NB4 (cell line): ENCODE measurements around the gene KCNJ5.

Experiments used
- CTCF ChIP-seq: IDR thresholded peaks from one replicate; pipeline ENCODE4 v1.5.1; 2012; ENCODE audit warnings: low read depth, low read length
- MAX ChIP-seq: IDR thresholded peaks from 2 replicates; pipeline ENCODE4 v1.6.1; 2011; ENCODE audit warnings: low read depth, low read length
- MYC ChIP-seq: IDR thresholded peaks from 2 replicates; pipeline ENCODE4 v1.6.1; 2011; ENCODE audit warnings: low read depth, low read length
- POLR2A ChIP-seq: IDR thresholded peaks from 2 replicates; pipeline ENCODE4 v1.6.1; 2011; ENCODE audit warnings: mild to moderate bottlenecking; ENCODE audit not compliant: insufficient read length; ENCODE audit errors: extremely low read depth

- TF ChIP-seq POLR2A: no peak
- no peak for TF ChIP-seq CTCF
- no peak for TF ChIP-seq MYC
- TF ChIP-seq MAX: no peak
These were observed 48.4 kb downstream of the KCNJ5 start for GRCh38 chr11:128939591-128939990.
